ENCODE measurements around the gene HERC5.

DNA sequence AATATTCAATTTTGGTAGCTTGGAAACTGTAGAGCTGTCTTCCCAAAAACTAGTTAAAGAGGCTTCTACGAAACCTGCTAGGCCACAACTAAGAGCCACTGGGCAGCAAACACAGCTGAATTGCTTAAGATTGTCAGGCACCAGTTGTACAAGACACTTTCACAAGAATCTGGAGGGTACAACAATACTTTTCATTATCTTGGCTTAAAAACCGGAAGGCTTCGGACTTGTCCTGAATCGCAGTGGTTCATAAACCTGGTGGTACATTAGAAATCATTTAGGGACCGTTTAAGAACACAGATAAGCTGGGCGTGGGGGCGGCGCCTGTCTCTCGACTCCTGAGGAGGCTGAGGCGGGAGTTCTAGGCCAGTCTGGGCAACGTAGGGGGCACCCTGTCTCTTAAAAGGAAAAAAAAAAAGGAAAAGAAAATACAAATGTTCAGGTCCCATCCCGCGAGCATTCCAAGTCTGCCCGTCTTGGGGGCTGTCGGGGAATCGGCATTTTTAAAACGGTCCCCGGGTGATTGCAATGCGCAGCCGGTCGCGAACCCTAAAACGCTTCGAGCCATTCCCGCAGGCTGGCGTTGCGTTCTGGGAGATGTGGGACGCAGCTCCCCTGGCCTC lies 65.9 kb downstream of the HERC5 start:
- TF ChIP-seq EZH2phosphoT487 (IDR thresholded peaks at IDR 0.05; ENCODE audit: insufficient read depth, low read depth) (no peak), EZH2 (IDR thresholded peaks at IDR 0.05; ENCODE audit: insufficient read depth, poor library complexity, severe bottlenecking) (no peak)
